SK-N-SH (cell line): ENCODE data around the gene MAGEA9.

Experiments used
- CTCF ChIP-seq: fragments of 200-600 bp; sonication (generic); IDR thresholded peaks from 2 replicates; pipeline ENCODE4 v1.6.1; 2017; ENCODE audit warnings: antibody characterized with exemption, mild to moderate bottlenecking, moderate library complexity
- EZH2phosphoT487 ChIP-seq: fragments of 200-600 bp; sonication (generic); IDR thresholded peaks from 2 replicates; pipeline ENCODE4 v1.6.1; 2017; ENCODE audit warnings: low read depth, mixed run types, mild to moderate bottlenecking, antibody characterized with exemption, moderate library complexity, borderline replicate concordance
- FOXJ3 ChIP-seq: sonication (generic); formaldehyde crosslinking; IDR thresholded peaks from 2 replicates; pipeline ENCODE4 v1.5.1; 2020; ENCODE audit warnings: mild to moderate bottlenecking, missing genetic modification reagents
- MXI1 ChIP-seq: IDR thresholded peaks from 2 replicates; pipeline ENCODE4 v1.6.1; 2012; ENCODE audit warnings: mild to moderate bottlenecking, low read depth, low read length, improper control_type of control experiment
- RXRA ChIP-seq: IDR thresholded peaks from 2 replicates; pipeline ENCODE4 v1.4.0; 2012; ENCODE audit warnings: low read depth, mild to moderate bottlenecking, borderline replicate concordance

GRCh38 chrX:149762696-149763614 is 18.8 kb upstream of the MAGEA9 start:
- TF ChIP-seq CTCF (no peak), RXRA (no peak), FOXJ3 (no peak), MXI1 (no peak), EZH2phosphoT487 (no peak)
